ENCODE measurements around the gene BICRA. TPM values are rescaled to one million over a fixed set of nuclear protein-coding genes. Genes with fewer than 3 reads are reported as not detected.
"Not testable (repeated sequence)": the region's sequence is repeated elsewhere in the genome, so short reads cannot be mapped to it uniquely, and the experiment has no call there.

The BICRA gene
- total RNA-seq, 3 donors from 2014 or later: 11.8 to 16.3 (median 11.9) TPM

DNA sequence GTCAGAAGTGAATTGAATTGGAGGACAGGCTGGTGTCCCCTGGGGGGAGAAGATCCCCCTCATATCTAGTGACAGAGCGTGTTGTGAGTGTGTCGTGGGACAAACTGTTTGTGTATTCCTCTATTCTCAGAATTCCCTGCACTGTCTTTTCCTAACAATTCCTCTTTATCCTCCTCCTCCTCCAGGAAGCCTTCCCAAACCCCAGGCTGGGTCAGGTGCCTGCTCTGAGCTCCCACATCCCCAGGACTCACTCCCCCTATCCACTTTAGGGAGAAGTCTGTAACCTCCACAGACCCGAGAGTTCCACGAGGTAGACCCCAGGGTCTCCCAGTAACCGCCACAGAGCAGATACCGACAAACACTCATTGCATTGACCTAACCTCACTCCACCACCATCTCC, 15.1 kb upstream of the BICRA start:
- no peaks in the 10 kb centered on the region for H3K9me3 Mint-ChIP-seq
- H3K4me1 Mint-ChIP-seq (ENCODE audit: low read depth): peaks cover 7% of the 10 kb centered on the region
- no peaks in the 10 kb centered on the region for H3K27me3 Mint-ChIP-seq (ENCODE audit: low read depth)
- DNase-seq: no peak
- no peaks in the 10 kb centered on the region for H3K36me3 Mint-ChIP-seq (ENCODE audit: insufficient read depth)
- ATAC-seq: no peak
- no peak overlapping the region for H3K4me3 Mint-ChIP-seq

DNA sequence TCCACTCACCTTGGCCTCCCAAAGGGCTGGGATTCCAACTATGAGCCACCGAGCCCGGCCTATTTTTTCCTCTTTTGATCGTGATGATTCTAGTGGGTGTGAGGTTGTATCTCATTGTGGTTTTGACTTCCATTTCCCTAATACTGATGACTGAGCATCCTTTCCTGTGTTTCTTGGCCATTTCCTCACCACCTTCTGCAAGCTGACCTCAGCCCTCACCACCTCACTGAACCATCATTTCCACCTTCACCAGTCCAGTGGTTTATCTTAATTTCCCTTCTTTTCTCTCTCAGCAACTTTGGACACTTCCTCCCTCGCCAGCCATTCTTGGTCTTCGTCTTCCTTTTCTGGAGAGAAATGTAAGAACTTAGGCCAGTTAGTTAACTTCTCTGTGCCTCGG, 13.0 kb upstream of the BICRA start:
- no peaks in the 10 kb centered on the region for H3K9me3 Mint-ChIP-seq
- DNase-seq: no peak
- no peak overlapping the region for H3K4me3 Mint-ChIP-seq
- no peaks in the 10 kb centered on the region for H3K27me3 Mint-ChIP-seq (ENCODE audit: low read depth)
- peaks cover 16% of the 10 kb centered on the region for H3K4me1 Mint-ChIP-seq (ENCODE audit: low read depth)
- no peak for ATAC-seq
- H3K36me3 Mint-ChIP-seq (ENCODE audit: insufficient read depth): no peaks in the 10 kb centered on the region

DNA sequence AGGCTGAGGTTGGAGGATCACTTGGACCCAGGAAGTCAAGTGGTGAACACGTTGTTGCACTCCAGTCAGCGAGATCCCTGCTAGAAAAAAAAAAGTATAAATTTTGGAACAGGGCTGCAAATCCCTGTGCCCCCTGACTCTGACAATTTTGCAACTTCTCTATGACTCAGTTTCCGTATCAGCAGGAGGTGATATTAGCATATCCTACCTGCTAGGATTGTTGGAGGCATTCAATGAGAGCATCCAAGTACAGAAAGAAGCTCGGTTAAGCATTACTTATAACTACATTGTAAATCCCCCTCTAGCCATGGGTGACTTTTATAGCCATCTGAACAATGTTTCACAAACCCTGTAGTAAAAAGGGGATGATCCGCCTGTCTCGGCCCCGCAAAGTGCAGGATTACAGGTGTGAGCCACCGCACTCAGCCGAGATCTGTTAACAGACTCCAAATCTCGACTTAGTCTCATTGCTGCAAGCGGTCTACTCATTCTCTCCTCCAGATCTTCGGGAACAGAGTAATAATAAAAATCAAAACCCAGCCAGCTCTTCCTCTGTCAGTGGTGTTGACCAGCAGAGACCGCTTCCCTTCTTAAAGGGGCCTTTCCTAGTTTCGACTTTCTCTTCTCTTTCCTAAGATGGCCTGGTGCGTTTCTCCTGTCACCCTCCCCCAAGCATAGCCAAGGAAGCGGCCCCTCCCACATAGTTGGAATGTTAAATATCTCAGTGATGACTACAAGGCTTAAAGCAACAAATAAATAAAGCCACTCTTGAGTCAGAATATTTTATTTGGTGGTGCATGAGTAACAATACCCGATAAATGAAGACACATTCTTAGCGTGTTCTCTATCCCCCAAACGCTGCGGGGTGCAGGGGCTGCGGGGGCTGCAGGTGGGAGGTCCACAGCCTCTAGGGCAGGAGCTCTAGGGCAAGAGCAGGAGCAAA, 10.3 kb upstream of the BICRA start:
- no peak for DNase-seq
- Mint-ChIP-seq H3K36me3 (ENCODE audit: insufficient read depth) (no peaks in the 10 kb centered on the region), H3K4me3 (peak overlapping the region; percentile 7), H3K27me3 (ENCODE audit: low read depth) (no peaks in the 10 kb centered on the region), H3K9me3 (no peaks in the 10 kb centered on the region), H3K4me1 (ENCODE audit: low read depth) (peaks cover 19% of the 10 kb centered on the region)
- ATAC-seq: no peak

DNA sequence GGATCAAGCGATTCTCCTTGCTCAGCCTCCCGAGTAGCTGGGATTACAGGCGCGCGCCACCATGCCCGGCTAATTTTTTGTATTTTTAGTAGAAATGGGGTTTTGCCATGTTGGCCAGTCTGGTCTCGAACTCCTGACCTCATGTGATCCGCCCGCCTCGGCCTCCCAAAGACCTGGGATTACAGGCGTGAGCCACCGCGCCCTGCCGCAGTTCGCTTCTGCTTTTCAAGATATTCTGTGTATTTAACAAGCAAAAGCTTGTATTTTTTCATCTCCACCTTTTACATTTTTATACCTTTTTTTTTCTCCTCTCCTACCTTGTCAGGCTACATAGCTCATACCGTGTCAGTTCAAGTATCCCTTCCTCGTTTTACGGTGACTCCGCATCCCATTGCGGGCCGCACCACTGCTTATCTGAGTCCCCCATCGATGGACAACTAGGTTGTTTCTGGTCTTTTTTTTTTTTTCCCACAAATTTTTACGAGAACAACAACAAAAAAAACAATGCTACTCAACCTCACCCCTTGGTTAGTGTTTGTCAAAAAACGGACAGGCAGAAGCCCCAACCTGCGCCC, 9.2 kb upstream of the BICRA start:
- ATAC-seq; H3K36me3 Mint-ChIP-seq (ENCODE audit: insufficient read depth); DNase-seq; H3K27me3 Mint-ChIP-seq (ENCODE audit: low read depth); H3K9me3 Mint-ChIP-seq: not testable (repeated sequence)
- Mint-ChIP-seq H3K4me3 (peak overlapping the region; percentile 85), H3K4me1 (ENCODE audit: low read depth) (peaks cover 25% of the 10 kb centered on the region)

DNA sequence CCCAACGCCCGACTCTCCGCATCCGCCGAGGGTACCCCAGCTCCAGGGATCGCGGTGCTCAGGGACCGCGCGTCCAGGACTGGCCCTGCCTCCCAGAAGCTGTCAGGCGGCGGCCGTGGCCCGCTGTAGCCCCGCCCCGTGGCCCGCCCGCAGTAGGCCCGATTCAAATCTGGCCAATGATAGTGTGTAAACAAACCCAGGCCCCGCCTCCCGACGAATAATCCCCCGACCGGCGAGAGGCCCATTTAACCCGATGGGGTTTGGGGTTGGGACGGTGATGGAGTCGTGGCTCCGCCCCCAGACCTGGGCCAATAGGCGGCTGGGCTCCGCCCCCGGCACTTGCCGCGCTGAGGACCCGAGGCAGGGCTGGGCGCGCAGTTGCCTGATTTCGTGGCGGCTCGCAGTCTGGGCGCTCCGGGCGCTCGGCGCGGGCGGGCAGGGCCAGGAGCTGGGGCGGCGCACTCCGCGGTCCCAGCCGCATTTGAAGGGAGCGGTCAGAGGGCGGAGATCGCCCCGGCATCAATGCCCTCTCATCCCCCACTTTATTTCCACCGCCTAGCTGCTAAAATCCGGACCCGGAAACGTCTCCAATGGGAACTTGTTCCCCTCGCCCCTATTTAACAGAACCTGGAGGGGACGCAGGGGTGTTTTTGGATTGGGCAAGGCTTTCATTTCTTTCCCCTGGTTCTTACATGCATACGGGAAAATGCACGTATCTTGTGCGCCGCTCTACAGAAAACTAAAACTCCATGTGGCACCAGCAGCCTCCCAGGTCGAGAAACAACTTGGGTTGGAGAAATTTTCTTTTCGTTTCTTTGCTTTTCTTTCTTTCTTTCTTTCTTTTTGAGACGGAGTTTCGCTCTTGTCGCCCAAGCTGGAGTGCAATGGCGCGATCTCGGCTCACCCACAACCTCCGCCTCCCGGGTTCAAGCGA, 8.4 kb upstream of the BICRA start:
- ATAC-seq (peak; percentile 97 to 98), DNase-seq (peak; percentile 99)
- Mint-ChIP-seq H3K4me3 (peak overlapping the region; percentile 85), H3K36me3 (ENCODE audit: insufficient read depth) (no peaks in the 10 kb centered on the region), H3K27me3 (ENCODE audit: low read depth) (no peaks in the 10 kb centered on the region), H3K4me1 (ENCODE audit: low read depth) (peaks cover 25% of the 10 kb centered on the region), H3K9me3 (no peaks in the 10 kb centered on the region)

DNA sequence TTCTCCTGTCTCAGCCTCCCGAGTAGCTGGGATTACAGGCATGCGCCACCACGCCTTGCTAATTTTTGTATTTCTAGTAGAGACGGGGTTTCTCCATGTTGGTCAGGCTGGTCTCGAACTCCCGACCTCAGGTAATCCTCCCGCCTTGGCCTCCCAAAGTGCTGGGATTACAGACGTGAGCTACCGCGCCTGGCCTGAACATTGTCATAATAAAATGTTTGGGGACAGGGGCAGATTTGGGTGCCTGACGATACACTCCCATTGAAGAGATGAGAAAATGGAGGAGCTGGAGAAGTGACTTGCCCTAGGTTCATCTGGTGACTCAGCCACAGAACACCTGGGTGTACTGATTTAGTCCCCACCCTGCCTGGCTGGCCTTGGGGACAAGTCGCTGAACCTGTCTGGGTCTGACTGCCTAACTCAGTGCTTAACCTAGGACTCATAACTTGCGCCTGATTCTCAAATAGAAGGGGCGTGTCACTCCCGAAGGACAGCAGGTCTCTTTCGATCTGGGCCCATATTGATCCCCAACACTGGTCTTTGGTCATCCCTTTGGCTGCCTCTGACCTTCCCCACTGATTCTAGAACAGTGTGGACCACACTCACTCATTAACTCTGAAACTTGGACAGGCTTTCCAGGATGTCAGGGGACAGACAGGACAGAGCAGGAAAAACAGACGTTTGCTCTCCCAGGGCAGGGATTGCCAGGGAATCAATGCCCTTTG, 7.6 kb upstream of the BICRA start:
- Mint-ChIP-seq H3K36me3 (ENCODE audit: insufficient read depth) (no peaks in the 10 kb centered on the region), H3K4me1 (ENCODE audit: low read depth) (peaks cover 19% of the 10 kb centered on the region), H3K4me3 (peak overlapping the region; percentile 85), H3K9me3 (no peaks in the 10 kb centered on the region), H3K27me3 (ENCODE audit: low read depth) (no peaks in the 10 kb centered on the region)
- no peak for ATAC-seq
- no peak for DNase-seq

DNA sequence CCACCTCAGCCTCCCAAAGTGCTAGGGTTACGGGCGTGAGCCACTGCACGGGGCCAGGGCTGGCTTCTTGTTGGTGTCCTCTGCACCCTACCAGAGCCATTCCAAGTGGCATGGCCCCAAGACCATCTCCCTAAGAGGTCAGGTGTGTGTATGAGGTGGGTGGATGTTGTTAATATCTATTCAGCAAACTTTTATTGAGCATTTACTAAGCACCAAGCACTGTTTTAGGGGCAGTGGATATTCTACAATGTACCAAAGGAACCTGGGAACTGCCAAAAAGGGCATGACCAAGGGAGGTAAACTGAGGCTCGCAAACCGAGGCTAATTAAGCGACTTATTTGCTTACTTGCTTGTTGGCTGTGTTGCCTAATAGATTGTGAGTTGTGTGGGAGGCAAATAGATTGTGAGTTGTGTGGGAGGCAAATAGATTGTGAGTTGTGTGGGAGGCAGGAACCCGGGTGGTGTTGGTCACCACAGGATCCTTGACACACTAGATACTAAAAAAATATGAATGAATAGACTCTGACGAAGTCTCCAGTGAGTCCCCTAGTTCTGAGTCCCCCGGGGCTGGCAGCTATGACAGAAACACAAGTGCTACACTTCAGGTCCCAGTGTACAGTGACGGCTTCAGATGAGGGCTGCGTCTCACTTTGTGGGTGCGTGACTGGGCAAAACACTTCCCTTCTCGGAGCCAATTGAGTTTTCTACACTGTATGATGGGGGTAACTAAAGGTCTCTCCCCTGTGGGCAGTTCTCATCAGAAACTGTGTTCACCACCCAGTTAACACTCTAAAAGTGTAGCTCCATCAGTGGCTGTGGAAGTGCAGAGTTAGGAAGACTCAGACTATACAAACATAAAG, 5.0 kb upstream of the BICRA start:
- H3K4me1 Mint-ChIP-seq (ENCODE audit: low read depth): peaks cover 25% of the 10 kb centered on the region
- DNase-seq (no peak), ATAC-seq (no peak)
- no peaks in the 10 kb centered on the region for H3K36me3 Mint-ChIP-seq (ENCODE audit: insufficient read depth)
- no peaks in the 10 kb centered on the region for H3K27me3 Mint-ChIP-seq (ENCODE audit: low read depth)
- H3K9me3 Mint-ChIP-seq: no peaks in the 10 kb centered on the region
- peak overlapping the region; percentile 24 for H3K4me3 Mint-ChIP-seq

DNA sequence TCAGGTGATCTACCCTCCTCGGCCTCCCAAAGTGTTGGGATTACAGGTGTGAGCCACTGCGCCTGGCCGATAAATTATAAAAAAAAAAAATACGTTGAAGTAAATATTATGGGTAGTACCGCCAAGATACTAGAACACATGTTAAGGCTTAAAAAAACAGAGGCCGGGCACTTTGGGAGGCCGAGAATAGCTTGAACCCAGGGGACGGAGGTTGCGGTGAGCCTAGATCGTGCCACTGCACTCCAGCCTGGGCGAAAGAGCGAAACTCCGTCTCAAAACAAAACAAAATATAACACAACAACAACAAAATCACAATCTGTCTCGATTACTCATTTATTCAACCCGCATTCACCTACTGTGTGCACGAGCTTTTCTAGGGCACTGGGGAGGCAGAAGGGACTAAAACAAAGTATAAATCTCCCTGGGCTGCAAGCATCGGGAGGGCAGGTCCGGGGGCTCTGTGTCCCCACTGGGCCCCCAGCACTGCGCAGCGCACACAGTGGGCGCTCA, 1.3 kb upstream of the BICRA start:
- Mint-ChIP-seq H3K27me3 (ENCODE audit: low read depth) (no peaks in the 10 kb centered on the region), H3K4me3 (peak overlapping the region; percentile 75), H3K9me3 (no peaks in the 10 kb centered on the region), H3K36me3 (ENCODE audit: insufficient read depth) (peaks cover 2% of the 10 kb centered on the region), H3K4me1 (ENCODE audit: low read depth) (peaks cover 30% of the 10 kb centered on the region)
- no peak for DNase-seq
- ATAC-seq: no peak

DNA sequence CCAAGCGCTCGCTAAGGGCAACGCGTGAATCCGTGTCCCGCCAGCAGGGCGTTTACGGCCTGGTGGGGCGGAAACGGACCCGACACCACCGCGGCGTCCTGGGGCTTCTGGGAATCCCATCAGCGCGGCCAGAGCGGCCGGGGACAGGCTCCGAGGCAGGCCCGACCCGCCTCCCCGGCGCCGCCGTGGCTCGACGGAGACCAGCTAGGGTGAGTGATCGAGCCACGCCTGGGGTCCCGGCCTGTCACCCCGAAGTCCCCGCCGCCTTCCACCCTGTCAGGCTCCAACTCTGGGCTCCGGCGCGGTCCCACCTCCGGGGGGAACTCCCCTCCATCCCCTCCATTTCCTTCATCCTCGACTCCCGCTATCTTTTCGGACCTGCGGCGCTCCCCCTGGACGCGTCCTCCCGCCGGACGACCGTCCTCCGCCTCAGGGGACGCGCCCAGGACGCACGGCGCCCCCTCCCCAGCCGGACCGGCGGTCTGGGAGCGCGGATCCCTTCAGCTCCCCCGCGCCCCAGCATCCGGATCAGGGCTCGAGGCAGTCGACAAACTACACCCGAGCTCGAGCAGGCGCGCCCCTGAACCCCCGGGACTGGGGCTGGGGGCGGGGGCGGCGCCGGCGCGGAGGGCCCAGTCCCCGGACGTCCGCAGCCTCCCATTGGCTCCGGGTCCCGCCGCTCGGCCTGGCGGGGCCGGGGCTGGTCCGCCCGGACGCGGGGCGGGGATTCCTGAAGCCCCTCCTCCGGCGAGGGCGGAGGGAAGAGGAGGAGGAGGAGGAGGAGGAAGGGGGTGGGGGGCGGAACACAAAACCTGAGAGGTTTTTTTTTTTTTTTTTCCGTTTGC, 638 bp upstream of the BICRA start:
- H3K4me1 Mint-ChIP-seq (ENCODE audit: low read depth): peaks cover 30% of the 10 kb centered on the region
- peak; percentile 93 for ATAC-seq
- peak overlapping the region; percentile 75 for H3K4me3 Mint-ChIP-seq
- peaks cover 3% of the 10 kb centered on the region for H3K36me3 Mint-ChIP-seq (ENCODE audit: insufficient read depth)
- peak; percentile 95 for DNase-seq
- no peaks in the 10 kb centered on the region for H3K9me3 Mint-ChIP-seq
- H3K27me3 Mint-ChIP-seq (ENCODE audit: low read depth): no peaks in the 10 kb centered on the region

DNA sequence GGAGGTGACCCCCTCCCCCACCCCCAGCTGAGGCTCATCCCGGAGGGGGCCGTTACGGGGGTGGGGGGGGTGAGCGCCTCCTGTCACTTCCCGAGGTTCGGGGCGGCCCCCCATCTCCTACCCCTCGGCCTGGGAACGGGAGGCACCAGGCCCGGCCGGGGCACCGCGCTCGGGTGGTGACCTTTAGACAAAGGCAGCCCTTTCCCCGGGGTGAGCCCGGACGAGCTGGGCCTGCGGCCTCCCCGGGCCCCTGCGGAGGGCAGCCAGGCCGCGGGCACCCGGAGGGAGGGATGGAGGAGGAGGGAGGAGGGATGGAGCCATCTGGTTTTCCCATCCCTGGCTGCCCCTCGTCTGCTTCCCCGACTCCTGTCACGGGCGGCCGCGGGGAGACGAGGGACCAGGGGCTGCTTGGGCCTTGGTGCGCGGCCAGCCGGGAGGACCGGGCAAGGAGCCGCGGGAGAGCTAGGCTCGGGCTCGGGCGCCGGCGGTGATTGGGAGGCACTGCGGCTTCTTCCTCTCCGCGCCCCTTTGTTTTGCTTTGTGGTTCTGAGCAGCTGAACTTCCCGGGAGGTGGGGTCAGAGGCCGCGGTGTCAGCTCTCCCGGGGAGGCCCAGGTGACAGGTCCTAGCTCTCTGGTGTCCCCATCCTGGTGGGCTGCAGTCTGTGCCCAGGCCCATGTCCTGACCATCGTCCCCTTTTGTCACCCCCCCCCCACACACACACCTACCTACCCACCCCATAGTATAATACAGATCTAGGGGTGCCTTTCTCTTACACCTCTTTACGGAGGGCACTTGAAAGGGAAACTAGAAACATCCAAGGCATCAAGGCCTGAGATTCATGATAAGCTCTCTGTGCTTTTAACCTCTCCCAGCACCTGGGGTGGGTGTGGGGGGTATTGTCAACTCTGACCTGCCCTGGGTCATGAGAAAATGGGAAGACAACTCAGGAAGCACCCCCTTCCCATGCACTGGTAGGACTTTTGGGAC, 1.3 kb downstream of the BICRA start:
- Mint-ChIP-seq H3K36me3 (ENCODE audit: insufficient read depth) (peaks cover 12% of the 10 kb centered on the region), H3K9me3 (no peaks in the 10 kb centered on the region), H3K27me3 (ENCODE audit: low read depth) (no peaks in the 10 kb centered on the region), H3K4me3 (peak overlapping the region; percentile 79), H3K4me1 (ENCODE audit: low read depth) (peaks cover 27% of the 10 kb centered on the region)
- ATAC-seq (peak in 1 of 2 donors; percentile 3), DNase-seq (peak; percentile 36)

DNA sequence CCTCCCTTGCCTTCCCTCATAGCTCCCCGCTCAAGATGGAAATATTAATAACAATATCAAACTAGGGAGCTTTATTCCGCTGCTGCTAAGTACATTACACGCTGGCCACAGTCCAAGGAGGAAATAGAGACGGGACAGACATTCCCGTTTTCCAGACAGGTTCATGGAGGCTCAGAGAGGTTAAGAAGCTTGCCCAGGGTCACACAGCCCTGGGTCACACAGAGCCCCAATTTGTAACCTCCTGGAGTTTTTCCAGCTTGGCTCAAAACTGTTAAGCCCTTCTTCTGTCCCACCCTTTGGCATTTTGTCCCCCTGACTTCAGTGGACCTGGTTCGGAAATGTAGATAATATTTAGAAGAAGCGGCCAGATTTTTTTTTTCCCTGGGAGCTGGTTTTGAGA, 2.0 kb downstream of the BICRA start:
- H3K27me3 Mint-ChIP-seq (ENCODE audit: low read depth): no peaks in the 10 kb centered on the region
- H3K4me1 Mint-ChIP-seq (ENCODE audit: low read depth): peaks cover 33% of the 10 kb centered on the region
- ATAC-seq (no peak), DNase-seq (no peak)
- no peaks in the 10 kb centered on the region for H3K9me3 Mint-ChIP-seq
- H3K4me3 Mint-ChIP-seq: peak overlapping the region; percentile 79
- H3K36me3 Mint-ChIP-seq (ENCODE audit: insufficient read depth): peaks cover 15% of the 10 kb centered on the region

Data from activated T-cell treated with anti-CD3 and anti-CD28 coated beads, Interleukin-2, amount 50 U/mL, for 4 hours (primary cell).